Brain microvascular endothelial cell (primary cell): ENCODE measurements around the gene ACP1.

Experiments
- DNase-seq: peaks from one replicate; pipeline ENCODE4 v3.0.0-alpha.2; 2020
- H3K27ac ChIP-seq: fragments of 250-450 bp; sonication (Bioruptor Pico); 2 replicates; pipeline ENCODE4 v1.5.1; 2020; ENCODE audit warnings: mild to moderate bottlenecking, moderate library complexity
- H3K27me3 ChIP-seq: fragments of 250-450 bp; sonication (Bioruptor Pico); replicated peaks from 2 replicates; pipeline ENCODE4 v1.5.1; 2020; ENCODE audit warnings: mild to moderate bottlenecking
- H3K36me3 ChIP-seq: fragments of 250-450 bp; sonication (Bioruptor Pico); replicated peaks from 2 replicates; pipeline ENCODE4 v1.5.1; 2020; ENCODE audit warnings: mild to moderate bottlenecking
- H3K4me3 ChIP-seq: 2 replicates; pipeline ENCODE4 v1.5.1; 2011; ENCODE audit warnings: low read depth, mild to moderate bottlenecking, control low read depth, low read length, moderate library complexity
- CTCF ChIP-seq: IDR thresholded peaks from 2 replicates; pipeline ENCODE4 v1.5.1; 2011; ENCODE audit warnings: low read depth, mild to moderate bottlenecking, moderate library complexity, low read length, control low read depth, inconsistent platforms; ENCODE audit errors: missing control alignments
- in situ Hi-C: cut with HindIII; loops from 2 replicates; pipeline ENCODE4 v1.10.0; 2017; ENCODE audit warnings: low sequenced_read_pairs, low pct_ligation_motif_present

The ACP1 gene

GRCh38 chr2:257842-258241 lies 6.9 kb upstream of the ACP1 start:
- no peaks in the 10 kb centered on the region for H3K27me3 ChIP-seq
- in situ Hi-C loops = no loop called here
- no peak overlapping the region for H3K27ac ChIP-seq
- DNase-seq = no peak
- H3K4me3 ChIP-seq = no peak overlapping the region
- TF ChIP-seq CTCF = no peak
- H3K36me3 ChIP-seq = no peaks in the 10 kb centered on the region

- Histone ChIP-seq H3K27me3 (no peaks in the 10 kb centered on the region), H3K27ac (no peak overlapping the region), H3K4me3 (no peak overlapping the region), H3K36me3 (no peaks in the 10 kb centered on the region)
- TF ChIP-seq CTCF = no peak
- no peak for DNase-seq
- in situ Hi-C loops = no loop called here
These were observed 5.8 kb upstream of the ACP1 start for GRCh38 chr2:258933-259332.

GRCh38 chr2:259789-260331 lies 4.9 kb upstream of the ACP1 start:
- DNase-seq = no peak
- Histone ChIP-seq H3K27ac (no peak overlapping the region), H3K27me3 (no peaks in the 10 kb centered on the region), H3K36me3 (no peaks in the 10 kb centered on the region), H3K4me3 (no peak overlapping the region)
- in situ Hi-C loops = no loop called here
- TF ChIP-seq CTCF = no peak

- in situ Hi-C loops = no loop called here
- Histone ChIP-seq H3K27ac (no peak overlapping the region), H3K27me3 (no peaks in the 10 kb centered on the region), H3K4me3 (no peak overlapping the region), H3K36me3 (no peaks in the 10 kb centered on the region)
- no peak for TF ChIP-seq CTCF
- no peak for DNase-seq
These were observed 4.1 kb upstream of the ACP1 start for GRCh38 chr2:260507-261161.

- H3K4me3 ChIP-seq = no peak overlapping the region
- no peak for DNase-seq
These were observed 2.6 kb upstream of the ACP1 start for GRCh38 chr2:262117-262516.

More at GRCh38 chr2:262117-262516, 2.6 kb upstream of the ACP1 start:
- TF ChIP-seq CTCF = no peak
- Histone ChIP-seq H3K36me3 (no peaks in the 10 kb centered on the region), H3K27me3 (no peaks in the 10 kb centered on the region), H3K27ac (no peak overlapping the region)
- in situ Hi-C loops = no loop called here
